ENCODE results near the gene PHC2.
"Not testable (repeated sequence)": the region's sequence is repeated elsewhere in the genome, so short reads cannot be mapped to it uniquely, and the experiment has no call there.

The PHC2 gene

GRCh38 chr1:33292726-33293340, 138.1 kb downstream of the PHC2 start:
- Histone ChIP-seq H3K79me2 (ENCODE audit: control insufficient read depth, insufficient read depth, low read length, poor library complexity) (no peaks in the 10 kb centered on the region), H3K36me3 (ENCODE audit: control insufficient read depth in 1 of 2, insufficient read depth in 2 of 2, low read length in 2 of 2) (peaks cover 47 to 58% of the 10 kb centered on the region in 2 experiments)
- WGBS (ENCODE audit: extremely low coverage, insufficient coverage, insufficient read length), result no CpG with 5 or more reads among the region's 13 CpGs

GRCh38 chr1:33290615-33291014, 140.3 kb downstream of the PHC2 start:
- not testable (repeated sequence) for H2AK5ac ChIP-seq (ENCODE audit: low read length); H4K8ac ChIP-seq (ENCODE audit: low read depth, low read length); H3K23ac ChIP-seq (ENCODE audit: low read length); H3K18ac ChIP-seq (ENCODE audit: low read length); DNase-seq; H3K14ac ChIP-seq (ENCODE audit: low read length); H3K9ac ChIP-seq (ENCODE audit: low read length); H4K91ac ChIP-seq (ENCODE audit: low read depth, low read length); H3K79me1 ChIP-seq (ENCODE audit: low read length); H3K4me1 ChIP-seq (ENCODE audit: control insufficient read depth in 1 of 2, insufficient read depth in 2 of 2, low read length in 2 of 2); H3K4me2 ChIP-seq (ENCODE audit: low read length); H4K12ac ChIP-seq (ENCODE audit: low read depth, low read length); H3K79me2 ChIP-seq (ENCODE audit: control insufficient read depth, insufficient read depth, low read length, poor library complexity); H3K4me3 ChIP-seq (ENCODE audit: low read depth, low read length); H2BK120ac ChIP-seq (ENCODE audit: insufficient read depth, low read length, poor library complexity); H2BK12ac ChIP-seq (ENCODE audit: low read length); H2AFZ ChIP-seq (ENCODE audit: insufficient read depth, low read length, poor library complexity); H3K27me3 ChIP-seq (ENCODE audit: insufficient read depth, low read length); H3K9me3 ChIP-seq (ENCODE audit: insufficient read depth, low read depth, low read length); H3K27ac ChIP-seq (ENCODE audit: low read depth, low read length); H2BK5ac ChIP-seq (ENCODE audit: low read depth, low read length, poor library complexity); H3K4ac ChIP-seq (ENCODE audit: low read depth, low read length)
- peaks cover 38 to 45% of the 10 kb centered on the region in 2 experiments for H3K36me3 ChIP-seq (ENCODE audit: control insufficient read depth in 1 of 2, insufficient read depth in 2 of 2, low read length in 2 of 2)
- WGBS (ENCODE audit: extremely low coverage, insufficient coverage, insufficient read length), result no CpG with 5 or more reads among the region's 2 CpGs

More at GRCh38 chr1:33292726-33293340, 138.1 kb downstream of the PHC2 start:
- Histone ChIP-seq H2BK5ac (ENCODE audit: low read depth, low read length, poor library complexity) (no peak overlapping the region), H3K27ac (ENCODE audit: low read depth, low read length) (no peak overlapping the region), H3K4ac (ENCODE audit: low read depth, low read length) (no peak overlapping the region), H3K18ac (ENCODE audit: low read length) (no peak overlapping the region), H4K12ac (ENCODE audit: low read depth, low read length) (no peak overlapping the region), H3K4me3 (ENCODE audit: low read depth, low read length) (no peak overlapping the region), H4K8ac (ENCODE audit: low read depth, low read length) (no peak overlapping the region), H4K91ac (ENCODE audit: low read depth, low read length) (no peak overlapping the region), H2BK12ac (ENCODE audit: low read length) (no peak overlapping the region), H3K4me2 (ENCODE audit: low read length) (no peak overlapping the region), H2AK5ac (ENCODE audit: low read length) (no peak overlapping the region), H3K9ac (ENCODE audit: low read length) (no peak overlapping the region), H3K27me3 (ENCODE audit: insufficient read depth, low read length) (no peaks in the 10 kb centered on the region), H3K14ac (ENCODE audit: low read length) (no peak overlapping the region), H3K79me1 (ENCODE audit: low read length) (no peaks in the 10 kb centered on the region), H2BK120ac (ENCODE audit: insufficient read depth, low read length, poor library complexity) (no peak overlapping the region), H3K4me1 (ENCODE audit: control insufficient read depth in 1 of 2, insufficient read depth in 2 of 2, low read length in 2 of 2) (no peaks in the 10 kb centered on the region), H3K23ac (ENCODE audit: low read length) (no peak overlapping the region), H3K9me3 (ENCODE audit: insufficient read depth, low read depth, low read length) (peaks cover 2% of the 10 kb centered on the region), H2AFZ (ENCODE audit: insufficient read depth, low read length, poor library complexity) (no peak overlapping the region)
- no peak for DNase-seq

DNA sequence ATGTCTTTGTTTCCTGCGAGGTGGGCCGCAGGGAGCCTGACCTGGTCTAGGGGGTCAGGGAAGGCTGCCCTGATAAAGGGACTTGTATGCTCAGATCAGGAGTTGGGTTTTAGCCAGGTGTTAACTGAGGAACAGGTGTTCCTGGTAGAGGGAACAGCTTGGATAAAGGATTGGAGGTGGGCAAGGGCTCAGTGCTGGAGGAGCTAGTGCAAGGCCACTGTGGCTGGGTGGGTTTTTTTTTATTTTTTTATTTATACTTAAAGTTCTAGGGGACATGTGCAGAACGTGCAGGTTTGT, 141.1 kb downstream of the PHC2 start:
- H2BK120ac ChIP-seq (ENCODE audit: insufficient read depth, low read length, poor library complexity), result no peak overlapping the region
- H3K4me3 ChIP-seq (ENCODE audit: low read depth, low read length), result no peak overlapping the region
- no peaks in the 10 kb centered on the region for H3K4me1 ChIP-seq (ENCODE audit: control insufficient read depth in 1 of 2, insufficient read depth in 2 of 2, low read length in 2 of 2)
- no peak for DNase-seq
- no peak overlapping the region for H2BK5ac ChIP-seq (ENCODE audit: low read depth, low read length, poor library complexity)
- H2AFZ ChIP-seq (ENCODE audit: insufficient read depth, low read length, poor library complexity), result no peak overlapping the region
- H3K4ac ChIP-seq (ENCODE audit: low read depth, low read length), result no peak overlapping the region
- no peak overlapping the region for H4K91ac ChIP-seq (ENCODE audit: low read depth, low read length)
- H2BK12ac ChIP-seq (ENCODE audit: low read length), result no peak overlapping the region
- no peak overlapping the region for H3K18ac ChIP-seq (ENCODE audit: low read length)
- no peak overlapping the region for H3K27ac ChIP-seq (ENCODE audit: low read depth, low read length)
- no CpG with 5 or more reads among the region's 3 CpGs for WGBS (ENCODE audit: extremely low coverage, insufficient coverage, insufficient read length)
- H3K14ac ChIP-seq (ENCODE audit: low read length), result no peak overlapping the region
- no peak overlapping the region for H3K4me2 ChIP-seq (ENCODE audit: low read length)
- no peak overlapping the region for H4K12ac ChIP-seq (ENCODE audit: low read depth, low read length)
- no peak overlapping the region for H2AK5ac ChIP-seq (ENCODE audit: low read length)
- H4K8ac ChIP-seq (ENCODE audit: low read depth, low read length), result no peak overlapping the region
- H3K79me2 ChIP-seq (ENCODE audit: control insufficient read depth, insufficient read depth, low read length, poor library complexity), result no peaks in the 10 kb centered on the region
- peaks cover 2% of the 10 kb centered on the region for H3K9me3 ChIP-seq (ENCODE audit: insufficient read depth, low read depth, low read length)
- no peak overlapping the region for H3K23ac ChIP-seq (ENCODE audit: low read length)
- H3K27me3 ChIP-seq (ENCODE audit: insufficient read depth, low read length), result no peaks in the 10 kb centered on the region
- peaks cover 37 to 42% of the 10 kb centered on the region in 2 experiments for H3K36me3 ChIP-seq (ENCODE audit: control insufficient read depth in 1 of 2, insufficient read depth in 2 of 2, low read length in 2 of 2)
- H3K79me1 ChIP-seq (ENCODE audit: low read length), result no peaks in the 10 kb centered on the region
- H3K9ac ChIP-seq (ENCODE audit: low read length), result no peak overlapping the region

DNA sequence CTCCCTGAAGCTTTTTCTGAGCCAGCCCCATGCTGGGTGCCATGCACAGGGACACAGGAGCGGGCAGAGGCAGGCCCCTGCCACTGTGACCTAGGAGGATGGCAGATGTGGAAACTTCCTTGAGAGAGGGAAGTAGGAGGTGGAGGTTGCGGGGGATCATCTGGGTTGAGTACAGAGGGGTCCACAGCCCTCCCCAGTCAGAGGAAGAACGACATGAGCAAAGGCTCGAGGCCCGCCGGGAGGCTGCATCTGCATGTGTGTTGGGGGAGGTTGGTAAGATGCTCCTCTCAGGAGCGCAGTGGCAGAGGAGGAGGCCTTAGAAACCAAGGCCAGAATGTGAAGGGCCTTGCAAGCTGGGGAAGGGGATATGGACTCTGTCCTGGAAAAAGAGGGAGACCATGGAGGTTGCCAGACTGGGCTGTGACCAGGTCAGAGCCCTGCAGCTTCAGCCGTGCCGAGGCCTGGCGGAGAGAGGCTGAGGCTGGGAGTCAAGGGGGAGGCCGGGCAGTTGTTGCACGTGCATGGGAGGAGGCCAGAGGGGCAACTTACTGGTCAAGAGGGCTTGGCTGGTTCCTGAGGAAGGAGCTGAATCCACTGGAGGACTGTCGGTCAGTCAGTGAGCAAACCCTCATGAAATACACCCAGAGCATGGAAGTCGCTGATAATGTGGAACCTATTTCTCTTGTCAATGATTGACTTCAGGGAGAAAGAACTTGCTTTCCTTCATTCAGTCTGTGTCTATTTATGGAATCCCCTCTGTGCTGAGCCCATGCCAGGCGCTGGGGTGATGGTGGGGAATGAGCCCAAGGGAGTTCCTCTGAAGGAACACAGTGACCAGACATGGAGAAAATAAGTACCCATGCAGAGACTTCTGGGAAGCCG, 141.7 kb downstream of the PHC2 start:
- DNase-seq, result no peak
- peaks cover 2% of the 10 kb centered on the region for H3K9me3 ChIP-seq (ENCODE audit: insufficient read depth, low read depth, low read length)
- no peak overlapping the region for H3K9ac ChIP-seq (ENCODE audit: low read length)
- H3K4ac ChIP-seq (ENCODE audit: low read depth, low read length), result no peak overlapping the region
- H3K4me3 ChIP-seq (ENCODE audit: low read depth, low read length), result peak overlapping the region; percentile 26
- H2BK120ac ChIP-seq (ENCODE audit: insufficient read depth, low read length, poor library complexity), result no peak overlapping the region
- no peak overlapping the region for H2AFZ ChIP-seq (ENCODE audit: insufficient read depth, low read length, poor library complexity)
- no peak overlapping the region for H3K18ac ChIP-seq (ENCODE audit: low read length)
- no peak overlapping the region for H2BK12ac ChIP-seq (ENCODE audit: low read length)
- no peak overlapping the region for H4K91ac ChIP-seq (ENCODE audit: low read depth, low read length)
- H3K79me2 ChIP-seq (ENCODE audit: control insufficient read depth, insufficient read depth, low read length, poor library complexity), result no peaks in the 10 kb centered on the region
- H4K12ac ChIP-seq (ENCODE audit: low read depth, low read length), result no peak overlapping the region
- H3K36me3 ChIP-seq (ENCODE audit: control insufficient read depth in 1 of 2, insufficient read depth in 2 of 2, low read length in 2 of 2), result peaks cover 32 to 36% of the 10 kb centered on the region in 2 experiments
- H3K79me1 ChIP-seq (ENCODE audit: low read length), result no peaks in the 10 kb centered on the region
- H3K4me2 ChIP-seq (ENCODE audit: low read length), result no peak overlapping the region
- WGBS (ENCODE audit: extremely low coverage, insufficient coverage, insufficient read length), result no CpG with 5 or more reads among the region's 16 CpGs
- H3K4me1 ChIP-seq (ENCODE audit: control insufficient read depth in 1 of 2, insufficient read depth in 2 of 2, low read length in 2 of 2), result no peaks in the 10 kb centered on the region
- no peaks in the 10 kb centered on the region for H3K27me3 ChIP-seq (ENCODE audit: insufficient read depth, low read length)
- H4K8ac ChIP-seq (ENCODE audit: low read depth, low read length), result no peak overlapping the region
- H2BK5ac ChIP-seq (ENCODE audit: low read depth, low read length, poor library complexity), result no peak overlapping the region
- H3K27ac ChIP-seq (ENCODE audit: low read depth, low read length), result no peak overlapping the region
- H2AK5ac ChIP-seq (ENCODE audit: low read length), result no peak overlapping the region
- H3K23ac ChIP-seq (ENCODE audit: low read length), result no peak overlapping the region
- no peak overlapping the region for H3K14ac ChIP-seq (ENCODE audit: low read length)

Measured in trophoblast cell (in vitro differentiated cells and primary cell).